ENCODE measurements around the gene ETFDH. TPM values are rescaled to one million over a fixed set of nuclear protein-coding genes. Genes with fewer than 3 reads are reported as not detected.

The ETFDH gene
- total and polyA plus RNA-seq, 10 of the 15 experiments (the other 5 are each of a cell fraction or from before 2014, with no cell fraction given): 10.9 to 30.4 (median 20.6) TPM

DNA sequence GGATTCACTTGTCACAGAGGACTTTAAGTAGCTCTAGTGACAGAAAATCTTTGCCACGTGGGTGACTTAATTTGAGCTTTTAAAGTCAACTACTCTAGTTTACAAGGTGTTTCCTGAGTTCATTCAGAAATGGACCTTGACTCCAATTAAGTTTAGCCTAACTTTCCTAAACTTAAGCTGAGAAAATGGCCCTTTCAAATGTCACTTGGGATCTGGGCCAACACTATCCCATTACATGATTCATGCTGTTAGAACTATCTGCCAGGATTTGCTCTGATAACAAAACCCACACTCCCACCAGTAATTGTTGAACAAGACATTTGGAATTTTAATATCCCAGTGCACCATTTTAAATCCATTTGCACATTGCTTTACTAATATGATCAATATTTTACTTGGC lies 41.2 kb upstream of the ETFDH start (continued):
- no peak for TF ChIP-seq NKRF (conservative IDR thresholded peaks at IDR 0.05)

DNA sequence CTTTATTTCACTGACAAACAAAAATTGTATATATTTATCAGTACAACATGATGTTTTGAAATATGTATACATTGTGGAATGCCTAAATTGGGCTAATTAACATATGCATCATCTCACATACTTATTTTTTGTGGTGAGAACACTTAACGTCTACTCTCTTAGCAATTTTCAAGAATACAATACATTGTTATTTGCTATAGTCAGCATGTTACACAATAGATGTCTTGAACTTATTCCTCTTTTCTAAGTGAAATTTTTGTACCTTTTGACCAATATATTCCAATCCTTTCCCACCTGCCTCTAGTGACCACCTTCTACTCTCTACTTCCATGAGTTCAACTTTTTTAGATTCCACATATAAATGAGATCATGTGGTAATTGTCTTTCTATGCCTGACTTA lies 35.5 kb upstream of the ETFDH start:
- FAIRE-seq (no peak), ATAC-seq (no peak), DNase-seq (ENCODE audit: low read depth, low spot score) (no peak)
- intact Hi-C loops (cut with micrococcal nuclease; ENCODE audit: unreplicated experiment): no loop called here
- 50% methylated on average over 1 of the region's 1 CpG for WGBS (ENCODE audit: insufficient coverage, insufficient replicate concordance, low lambda C conversion rate, missing lambda C conversion rate)
- CTCF ChIA-PET: no interaction called here
- Histone ChIP-seq H3K27ac (ENCODE audit: control insufficient read depth, insufficient read depth) (no peak overlapping the region), H3K4me1 (ENCODE audit: control insufficient read depth, insufficient read depth, low read length) (no peaks in the 10 kb centered on the region), H3K79me2 (ENCODE audit: control insufficient read depth, insufficient read depth, low read length) (no peaks in the 10 kb centered on the region), H3K9me3 (replicated peaks; ENCODE audit: control insufficient read depth, insufficient read depth, low read length) (no peaks in the 10 kb centered on the region), H4K20me1 (ENCODE audit: control insufficient read depth, insufficient read depth) (no peaks in the 10 kb centered on the region), H3K4me3 (no peak overlapping the region), H3K4me2 (ENCODE audit: control insufficient read depth, insufficient read depth) (no peak overlapping the region), H3K9ac (ENCODE audit: control insufficient read depth, insufficient read depth, low read length) (no peak overlapping the region), H3K36me3 (ENCODE audit: control insufficient read depth in 2 of 2, insufficient read depth in 2 of 2, low read length in 1 of 2) (no peaks in the 10 kb centered on the region), H3K27me3 (replicated peaks in 1 of 2; ENCODE audit: control insufficient read depth in 2 of 2, insufficient read depth in 2 of 2, low read length in 1 of 2) (no peaks in the 10 kb centered on the region; a peak in 1 of 4 replicates), H2AFZ (ENCODE audit: control insufficient read depth, low read depth, low read length) (no peak overlapping the region)
- SMC1A ChIA-PET (ENCODE audit: uncharacterized antibody, unreplicated experiment): no interaction called here
- POLR2A ChIA-PET: no interaction called here
- no TSS peak for BruUV-seq (replicated peaks)
- RAD21 ChIA-PET (ENCODE audit: unreplicated experiment): no interaction called here
- TF ChIP-seq GATAD2B (conservative IDR thresholded peaks at IDR 0.05; ENCODE audit: low read depth) (no peak), PAX5 (IDR thresholded peaks at IDR 0.05; ENCODE audit: borderline replicate concordance, low read depth, low read length) (no peak), TCF12 (IDR thresholded peaks at IDR 0.05; ENCODE audit: low read depth, low read length) (no peak), ZNF24 (IDR thresholded peaks at IDR 0.05) (no peak), USF1 (IDR thresholded peaks at IDR 0.05; ENCODE audit: borderline replicate concordance, extremely low read length, insufficient read depth, low read depth, low read length) (no peak), SREBF2 (IDR thresholded peaks at IDR 0.05; ENCODE audit: low read length) (no peak), SMAD5 (IDR thresholded peaks at IDR 0.05; ENCODE audit: low read depth) (no peak), USF2 (IDR thresholded peaks at IDR 0.05; ENCODE audit: borderline replicate concordance, low read depth, low read length) (no peak), CHD1 (IDR thresholded peaks at IDR 0.05; ENCODE audit: low read depth, low read length) (no peak), CHD4 (IDR thresholded peaks at IDR 0.05) (no peak), MAX (IDR thresholded peaks at IDR 0.05; ENCODE audit: low read depth, low read length) (no peak), ASH2L (IDR thresholded peaks at IDR 0.05; ENCODE audit: borderline replicate concordance, low read depth) (no peak), NR2C2 (IDR thresholded peaks at IDR 0.05; ENCODE audit: borderline replicate concordance, control insufficient read depth, insufficient read length, low read depth) (no peak), CEBPB (IDR thresholded peaks at IDR 0.05; ENCODE audit: borderline replicate concordance in 1 of 2, low read depth in 2 of 2, low read length in 2 of 2) (no peak), CHD2 (IDR thresholded peaks at IDR 0.05; ENCODE audit: borderline replicate concordance, low read depth, low read length) (no peak), IKZF2 (IDR thresholded peaks at IDR 0.05) (no peak), HCFC1 (IDR thresholded peaks at IDR 0.05; ENCODE audit: low read length) (no peak), EED (IDR thresholded peaks at IDR 0.05; ENCODE audit: low read depth) (no peak)
- TF ChIP-seq, protein P1, sequence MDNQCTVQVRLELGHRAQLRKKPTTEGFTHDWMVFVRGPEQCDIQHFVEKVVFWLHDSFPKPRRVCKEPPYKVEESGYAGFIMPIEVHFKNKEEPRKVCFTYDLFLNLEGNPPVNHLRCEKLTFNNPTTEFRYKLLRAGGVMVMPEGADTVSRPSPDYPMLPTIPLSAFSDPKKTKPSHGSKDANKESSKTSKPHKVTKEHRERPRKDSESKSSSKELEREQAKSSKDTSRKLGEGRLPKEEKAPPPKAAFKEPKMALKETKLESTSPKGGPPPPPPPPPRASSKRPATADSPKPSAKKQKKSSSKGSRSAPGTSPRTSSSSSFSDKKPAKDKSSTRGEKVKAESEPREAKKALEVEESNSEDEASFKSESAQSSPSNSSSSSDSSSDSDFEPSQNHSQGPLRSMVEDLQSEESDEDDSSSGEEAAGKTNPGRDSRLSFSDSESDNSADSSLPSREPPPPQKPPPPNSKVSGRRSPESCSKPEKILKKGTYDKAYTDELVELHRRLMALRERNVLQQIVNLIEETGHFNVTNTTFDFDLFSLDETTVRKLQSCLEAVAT (IDR thresholded peaks at IDR 0.05): no peak
- in situ Hi-C loops (cut with MboI): no loop called here

Data from GM12878 (cell line).